Measurements from ENCODE around the gene PUS1.

DNA sequence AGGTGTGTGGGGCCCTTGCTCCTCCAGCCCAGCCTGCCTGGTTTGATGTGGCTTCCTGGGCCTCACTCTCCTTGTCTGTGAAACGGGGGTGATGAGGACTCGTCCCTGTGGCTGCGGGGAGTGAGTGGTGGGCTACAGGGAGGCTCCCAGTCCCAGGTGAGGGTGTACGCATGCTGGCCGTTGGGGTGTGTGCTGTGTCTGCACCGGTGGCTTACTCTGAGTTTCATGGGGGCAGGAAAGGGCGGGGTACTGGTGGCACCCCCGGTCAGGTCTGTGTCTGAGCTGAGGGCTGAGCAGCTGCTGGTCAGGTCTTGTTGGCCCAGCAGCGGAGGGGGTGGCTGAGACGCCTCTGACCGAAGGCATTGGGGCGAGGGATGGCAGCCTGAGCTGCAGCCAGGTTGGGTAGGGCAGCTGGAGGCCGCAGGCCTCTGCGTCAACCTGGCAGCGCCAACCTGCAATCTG is 23.4 kb upstream of the PUS1 start:
- TF ChIP-seq, protein P1, sequence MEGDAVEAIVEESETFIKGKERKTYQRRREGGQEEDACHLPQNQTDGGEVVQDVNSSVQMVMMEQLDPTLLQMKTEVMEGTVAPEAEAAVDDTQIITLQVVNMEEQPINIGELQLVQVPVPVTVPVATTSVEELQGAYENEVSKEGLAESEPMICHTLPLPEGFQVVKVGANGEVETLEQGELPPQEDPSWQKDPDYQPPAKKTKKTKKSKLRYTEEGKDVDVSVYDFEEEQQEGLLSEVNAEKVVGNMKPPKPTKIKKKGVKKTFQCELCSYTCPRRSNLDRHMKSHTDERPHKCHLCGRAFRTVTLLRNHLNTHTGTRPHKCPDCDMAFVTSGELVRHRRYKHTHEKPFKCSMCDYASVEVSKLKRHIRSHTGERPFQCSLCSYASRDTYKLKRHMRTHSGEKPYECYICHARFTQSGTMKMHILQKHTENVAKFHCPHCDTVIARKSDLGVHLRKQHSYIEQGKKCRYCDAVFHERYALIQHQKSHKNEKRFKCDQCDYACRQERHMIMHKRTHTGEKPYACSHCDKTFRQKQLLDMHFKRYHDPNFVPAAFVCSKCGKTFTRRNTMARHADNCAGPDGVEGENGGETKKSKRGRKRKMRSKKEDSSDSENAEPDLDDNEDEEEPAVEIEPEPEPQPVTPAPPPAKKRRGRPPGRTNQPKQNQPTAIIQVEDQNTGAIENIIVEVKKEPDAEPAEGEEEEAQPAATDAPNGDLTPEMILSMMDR (conservative IDR thresholded peaks at IDR 0.05) = no peak
- no peak for TF ChIP-seq ZFX (IDR thresholded peaks at IDR 0.05)

Measured in C4-2B (cell line).